IMR-90 (cell line): ENCODE measurements around the gene ZFP36L1. TPM values are rescaled to one million over a fixed set of nuclear protein-coding genes. Genes with fewer than 3 reads are reported as not detected.

Source experiments
- ATAC-seq: fragments of 200-7000 bp; cut with Tn5 transposase; 2 replicates; pipeline ENCODE4 v1.9.1; 2020; ENCODE audit warnings: low read depth, mild to moderate bottlenecking, moderate library complexity
- BruUV-seq: library from RNA; stranded (reverse); fragments of 400-500 nt; replicated peaks from 2 replicates; lab custom pipeline; 2021; lab: Mats Ljungman, UMichigan
- CTCF ChIA-PET: fragments of 300-600 bp; formaldehyde crosslinking; extraction: SDS; loops from one replicate; lab custom pipeline; 2021; ENCODE audit warnings: antibody characterized with exemption; lab: Yijun Ruan, JAX
- POLR2A ChIA-PET: fragments of 300-600 bp; sonication (Branson Sonifier 250); formaldehyde crosslinking; loops from one replicate; lab custom pipeline; 2022; ENCODE audit warnings: antibody characterized with exemption; ENCODE audit not compliant: unreplicated experiment; lab: Charles Lee
- DNase-seq: peaks from one replicate; pipeline ENCODE4 v3.0.0; 2013
- H2AFZ ChIP-seq: replicated peaks from 2 replicates; pipeline ENCODE3; 2013; ENCODE audit warnings: low read length, mild to moderate bottlenecking; ENCODE audit not compliant: poor library complexity
- H2AK5ac ChIP-seq: 2 replicates; pipeline ENCODE4 v1.6.1; 2013; ENCODE audit warnings: low read depth, low read length, inconsistent platforms
- H2AK9ac ChIP-seq: replicated peaks from 2 replicates; pipeline ENCODE3; 2013; ENCODE audit warnings: mild to moderate bottlenecking, low read depth, low read length, moderate library complexity; ENCODE audit not compliant: poor library complexity
- H2BK120ac ChIP-seq: 2 replicates; pipeline ENCODE4 v1.6.1; 2013; ENCODE audit warnings: low read depth, low read length, inconsistent platforms
- H2BK15ac ChIP-seq: 3 replicates; pipeline ENCODE4 v1.6.1; 2013; ENCODE audit warnings: low read depth, low read length, inconsistent platforms
- H2BK20ac ChIP-seq: 2 replicates; pipeline ENCODE4 v1.6.1; 2013; ENCODE audit warnings: low read depth, mild to moderate bottlenecking, inconsistent platforms, low read length, moderate library complexity
- H2BK5ac ChIP-seq: 2 replicates; pipeline ENCODE4 v1.6.1; 2013; ENCODE audit warnings: mild to moderate bottlenecking, low read depth, low read length, inconsistent platforms; ENCODE audit not compliant: poor library complexity, severe bottlenecking
- H3K14ac ChIP-seq: replicated peaks from 2 replicates; pipeline ENCODE4 v1.6.1; 2013; ENCODE audit warnings: low read depth, low read length, inconsistent platforms
- H3K18ac ChIP-seq: 2 replicates; pipeline ENCODE4 v1.6.1; 2013; ENCODE audit warnings: low read depth, low read length, control low read depth
- H3K23ac ChIP-seq: 2 replicates; pipeline ENCODE4 v1.6.1; 2013; ENCODE audit warnings: low read depth, low read length, inconsistent platforms
- H3K27ac ChIP-seq: 2 replicates; pipeline ENCODE4 v1.5.1; 2013; ENCODE audit warnings: mild to moderate bottlenecking, control low read depth, low read length; ENCODE audit not compliant: insufficient read depth
- H3K27me3 ChIP-seq: 2 replicates; pipeline ENCODE4 v1.6.1; 2013; ENCODE audit warnings: low read length; ENCODE audit not compliant: control insufficient read depth, insufficient read depth
- H3K36me3 ChIP-seq: 2 replicates; pipeline ENCODE4 v1.6.1; 2013; ENCODE audit warnings: low read length, mixed read lengths; ENCODE audit not compliant: control insufficient read depth, insufficient read depth
- H3K4ac ChIP-seq: 2 replicates; pipeline ENCODE4 v1.6.1; 2013; ENCODE audit warnings: low read depth, low read length, inconsistent platforms
- H3K4me1 ChIP-seq: 2 replicates; pipeline ENCODE4 v1.6.1; 2013; ENCODE audit warnings: low read length, mixed read lengths; ENCODE audit not compliant: control insufficient read depth, insufficient read depth
- H3K4me2 ChIP-seq: 2 replicates; pipeline ENCODE4 v1.6.1; 2013; ENCODE audit warnings: low read depth, mild to moderate bottlenecking, control low read depth, low read length, moderate library complexity
- H3K4me3 ChIP-seq: 2 replicates; pipeline ENCODE4 v1.5.1; 2013; ENCODE audit warnings: low read depth, mild to moderate bottlenecking, control low read depth, low read length, moderate library complexity; ENCODE audit not compliant: insufficient read depth
- H3K56ac ChIP-seq: 2 replicates; pipeline ENCODE4 v1.6.1; 2013; ENCODE audit warnings: low read length, inconsistent platforms; ENCODE audit not compliant: insufficient read depth; ENCODE audit errors: extremely low read depth
- H3K79me1 ChIP-seq, 2 experiments: 2 replicates each; pipeline ENCODE4 v1.6.1; 2013; ENCODE audit warnings: low read length in 2 of 2, inconsistent platforms in 1 of 2, low read depth in 1 of 2
- H3K9ac ChIP-seq: 2 replicates; pipeline ENCODE4 v1.6.1; 2013; ENCODE audit warnings: low read depth, low read length, control low read depth
- H3K9me1 ChIP-seq: 2 replicates; pipeline ENCODE4 v1.6.1; 2013; ENCODE audit warnings: low read length, inconsistent platforms; ENCODE audit not compliant: insufficient read depth
- H3K9me3 ChIP-seq: 2 replicates; pipeline ENCODE4 v1.6.1; 2013; ENCODE audit warnings: low read length; ENCODE audit not compliant: control insufficient read depth, insufficient read depth
- H4K20me1 ChIP-seq: 2 replicates; pipeline ENCODE4 v1.6.1; 2013; ENCODE audit warnings: low read length, inconsistent platforms; ENCODE audit not compliant: insufficient read depth
- H4K5ac ChIP-seq: 2 replicates; pipeline ENCODE4 v1.6.1; 2013; ENCODE audit warnings: mild to moderate bottlenecking, low read depth, low read length, control low read depth
- H4K8ac ChIP-seq, 2 experiments: 2 replicates each; pipeline ENCODE4 v1.6.1; 2013; ENCODE audit warnings: low read depth in 2 of 2, low read length in 2 of 2, control low read depth in 1 of 2, inconsistent platforms in 1 of 2
- H4K91ac ChIP-seq: 2 replicates; pipeline ENCODE4 v1.6.1; 2013; ENCODE audit warnings: low read depth, low read length, inconsistent platforms; ENCODE audit not compliant: insufficient read depth
- FOS ChIP-seq: fragments of 150-350 bp; IDR thresholded peaks from 2 replicates; pipeline ENCODE4 v1.6.1; 2016; ENCODE audit warnings: low read depth, low read length
- MAFK ChIP-seq: IDR thresholded peaks from 2 replicates; pipeline ENCODE4 v1.6.1; 2012; ENCODE audit warnings: low read depth, low read length, improper control_type of control experiment
- RFX5 ChIP-seq: IDR thresholded peaks from 2 replicates; pipeline ENCODE4 v1.8.0; 2012; ENCODE audit warnings: low read depth, mild to moderate bottlenecking, low read length, moderate library complexity
- WGBS, 2 experiments: methylation state at CpG; one replicate each; pipeline versions ENCODE4 v1.1.5 to v1.1.7; 2013; ENCODE audit warnings: missing lambda C conversion rate in 2 of 2; ENCODE audit not compliant: insufficient read length in 1 of 2; ENCODE audit errors: extremely low coverage in 2 of 2; 5-methylcytosine and 5-hydroxymethylcytosine counted together
- dilution Hi-C: fragments of 300-500 bp; cut with HindIII; formaldehyde crosslinking; loops from one replicate; pipeline ENCODE4 v1.14.3; 2018; ENCODE audit warnings: low sequenced_read_pairs; ENCODE audit not compliant: unreplicated experiment
- in situ Hi-C: fragments of 300-500 bp; cut with MboI; formaldehyde crosslinking; loops from 3 replicates; pipeline ENCODE4 v1.14.3; 2019; ENCODE audit warnings: low sequenced_read_pairs, inconsistent platforms, mixed read lengths
- intact Hi-C: fragments of 100-400 bp; cut with micrococcal nuclease; formaldehyde crosslinking; loops from 2 replicates; pipeline ENCODE4 v1.10.0; 2022
- polyA plus RNA-seq, 3 experiments: library from polyadenylated mRNA; depleted of rRNA; stranded (reverse); fragments of >200 nt; gene quantifications; 2 replicates each; pipeline ENCODE4 v1.2.3, GENCODE V29; 2012; ENCODE audit warnings: low replicate concordance in 1 of 3
- total RNA-seq: library from RNA; depleted of rRNA; stranded (reverse); fragments of >200 nt; gene quantifications from 2 replicates; pipeline ENCODE4 v1.2.3, GENCODE V29; 2012

Gene ZFP36L1
- total and polyA plus RNA-seq, 2 of the 4 experiments (the other 2 are of a cell fraction) = 6.5 to 140 TPM

DNA sequence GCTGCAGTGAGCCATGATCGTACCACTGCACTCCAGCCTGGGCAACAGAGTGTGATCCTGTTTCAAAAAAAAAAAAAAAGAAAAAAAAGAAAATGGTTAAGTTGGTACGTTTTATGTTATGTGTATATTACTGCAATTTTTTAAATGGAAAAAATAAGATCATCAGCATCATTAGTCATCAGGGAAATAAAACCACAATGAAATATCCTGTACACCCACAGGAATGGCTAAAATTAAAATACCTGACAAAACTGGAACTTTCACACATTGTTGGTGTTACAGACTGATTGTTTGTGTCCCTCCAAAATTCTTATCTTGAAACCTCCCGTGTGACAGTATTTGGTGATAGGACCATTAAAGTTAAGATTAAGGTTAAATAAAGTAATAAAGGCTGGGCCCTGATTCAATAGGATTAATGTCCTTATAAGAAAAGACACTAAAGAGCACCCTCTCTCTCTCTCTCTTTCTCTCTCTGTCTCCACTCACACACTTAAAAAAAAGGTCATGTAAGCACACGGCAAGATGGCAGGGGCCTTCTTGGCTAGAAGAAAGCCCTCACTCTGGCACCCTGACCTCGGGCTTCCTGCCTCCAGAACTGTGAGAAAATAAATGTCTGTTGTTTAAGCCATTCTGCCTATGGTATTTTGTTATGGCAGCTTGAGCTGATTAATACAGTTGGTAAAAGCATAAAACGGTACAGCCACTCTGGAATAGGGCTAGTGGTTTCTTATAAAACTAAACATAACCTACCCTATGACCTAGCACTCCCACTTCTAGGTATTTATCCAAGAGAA, 48.3 kb upstream of the ZFP36L1 start:
- Histone ChIP-seq H2BK20ac (no peak overlapping the region), H2AFZ (no peak overlapping the region), H4K8ac (peak overlapping the region in 1 of 2 experiments; percentile 15; a peak in 1 of 4 replicates), H3K27ac (peak overlapping the region; percentile 64; the same call in 1 of the 2 replicates), H3K9ac (no peak overlapping the region), H4K20me1 (no peaks in the 10 kb centered on the region; the same call in 1 of the 2 replicates), H3K9me1 (no peaks in the 10 kb centered on the region), H3K36me3 (peaks cover 2% of the 10 kb centered on the region; the same call in 1 of the 2 replicates), H3K4me1 (peaks cover 15% of the 10 kb centered on the region; the same call in 1 of the 2 replicates), H2AK9ac (no peak overlapping the region), H4K5ac (no peak overlapping the region; the same call in 1 of the 2 replicates), H4K91ac (no peak overlapping the region), H3K23ac (no peak overlapping the region; the same call in 1 of the 2 replicates), H3K27me3 (no peaks in the 10 kb centered on the region), H3K4ac (no peak overlapping the region), H3K79me1 (no peaks in the 10 kb centered on the region), H3K56ac (no peak overlapping the region), H2BK120ac (no peak overlapping the region), H3K4me2 (no peak overlapping the region; the same call in 1 of the 2 replicates), H3K14ac (no peak overlapping the region), H2BK5ac (no peak overlapping the region), H3K4me3 (no peak overlapping the region), H2AK5ac (no peak overlapping the region), H2BK15ac (no peak overlapping the region), H3K9me3 (peaks cover under 1% of the 10 kb centered on the region; the same call in 1 of the 2 replicates), H3K18ac (peak overlapping the region; percentile 82)
- 0 out of 2 replicates have a peak, but pooled peaks have one; percentile 24 for TF ChIP-seq FOS
- no peak for TF ChIP-seq MAFK
- TF ChIP-seq RFX5 = no peak
- CTCF ChIA-PET = no interaction called here
- WGBS, 2 experiments = no CpG with 5 or more reads among the region's 6 CpGs
- in situ Hi-C loops = no loop called here
- POLR2A ChIA-PET = no interaction called here
- peak; percentile 71 for DNase-seq
- dilution Hi-C loops = no loop called here
- peak; percentile 77 for ATAC-seq
- BruUV-seq = no TSS peak
- intact Hi-C loops = loop anchor here (5.0 kb wide), 2 partner anchors 909 to 959 kb away; no protein-coding TSS in a partner anchor
